Psoas muscle (tissue), 8 donors: ENCODE results near the gene RAVER1. TPM values are rescaled to one million over a fixed set of nuclear protein-coding genes. Genes with fewer than 3 reads are reported as not detected.

Source experiments
- ATAC-seq, 4 donors: fragments of 200-7000 bp; cut with Tn5 transposase; one replicate each; pipeline ENCODE4 v1.9.1; 2020; ENCODE audit warnings: moderate library complexity in 3 of 4, mild to moderate bottlenecking in 2 of 4
- DNase-seq, 2 donors: peaks; one replicate each; pipeline ENCODE4 v3.0.0-alpha.2; 2020
- H3K27ac ChIP-seq: fragments of 200-600 bp; one replicate; pipeline ENCODE4 v1.8.0; 2022
- H3K27me3 ChIP-seq, 3 donors: fragments of 200-600 bp in 1 of 3; one replicate each; pipeline versions ENCODE4 v1.6.1 to v1.8.0; 2013 to 2022; ENCODE audit warnings: low read length in 2 of 3, mild to moderate bottlenecking in 2 of 3, moderate library complexity in 1 of 3; ENCODE audit not compliant: insufficient read depth in 3 of 3
- H3K36me3 ChIP-seq, 2 donors: fragments of 200-600 bp in 1 of 2; one replicate each; pipeline versions ENCODE4 v1.6.1 to v1.8.0; 2013 to 2022; ENCODE audit warnings: low read depth in 1 of 2, mild to moderate bottlenecking in 1 of 2, moderate library complexity in 1 of 2; ENCODE audit not compliant: insufficient read depth in 1 of 2
- H3K4me1 ChIP-seq: fragments of 200-600 bp; one replicate; pipeline ENCODE4 v1.8.0; 2022
- H3K4me3 ChIP-seq: fragments of 200-600 bp; one replicate; pipeline ENCODE4 v1.8.0; 2022; ENCODE audit warnings: mild to moderate bottlenecking
- H3K9me3 ChIP-seq: fragments of 200-600 bp; one replicate; pipeline ENCODE4 v1.8.0; 2022
- CTCF ChIP-seq: fragments of 200-600 bp; IDR thresholded peaks from one replicate; pipeline ENCODE4 v1.8.0; 2022; ENCODE audit warnings: antibody characterized with exemption
- WGBS, 3 donors: extraction: QIAGEN DNeasy Blood & Tissue Kit; methylation state at CpG; one replicate each; pipeline versions ENCODE4 v1.1.6 to v1.1.7; 2013; 5-methylcytosine and 5-hydroxymethylcytosine counted together
- intact Hi-C, 2 donors: fragments of 100-400 bp; cut with DNase I; formaldehyde crosslinking; loops; one replicate each; pipeline versions ENCODE4 v1.11.0 to v1.14.2; 2022
- polyA plus RNA-seq, 3 donors: library from polyadenylated mRNA; stranded (reverse); fragments of 200-250 nt; gene quantifications; one replicate each; pipeline ENCODE4 v1.2.3, GENCODE V29; 2013
- total RNA-seq, 4 donors: library from RNA; stranded (reverse); fragmentation: NEBNext Ultra II Directional in 2 of 4; extraction: Animal tissue kit (Norgen Biotek cat#: 25700) in 2 of 4; gene quantifications; one replicate each; pipeline versions ENCODE4 v1.2.1 to v1.2.4, GENCODE V29; 2021 to 2023
- donor health status: healthy with polysubstance abuse.
- donor health status: DM: no; HTN: no; CAD: no; lungs with moderate emphysema.
- donor health status: Bipolar disorder and iron deficiency.
- donor health status: healthy.
- donor health status: DM: yes; HTN: yes; CAD: no.
- donor health status: DM: no; HTN: no; CAD: no.
- donor health status: DM: no; HTN: no; CAD: no.
- donor health status: DM: yes; HTN: yes; CAD: no.

The RAVER1 gene
- total and polyA plus RNA-seq, 7 donors: 4.3 to 11.2 (median 8.2) TPM

GRCh38 chr19:10356431-10356830 is 23.1 kb upstream of the RAVER1 start:
- DNase-seq (no peak), ATAC-seq (no peak)
- intact Hi-C loops: no loop called here
- Histone ChIP-seq H3K9me3 (no peaks in the 10 kb centered on the region), H3K36me3 (peaks cover 7 to 79% of the 10 kb centered on the region in 2 donors), H3K27ac (no peak overlapping the region), H3K4me1 (no peaks in the 10 kb centered on the region), H3K27me3 (no peaks in the 10 kb centered on the region), H3K4me3 (no peak overlapping the region)
- no peak for TF ChIP-seq CTCF
- WGBS, 3 donors: 93 to 99% (median 94%) methylated on average over 12 of the region's 12 CpGs

GRCh38 chr19:10353793-10354391 is 20.6 kb upstream of the RAVER1 start:
- peak; percentile 62 to 85 for DNase-seq
- intact Hi-C loops: no loop called here
- Histone ChIP-seq H3K4me1 (no peaks in the 10 kb centered on the region), H3K27me3 (no peaks in the 10 kb centered on the region), H3K27ac (no peak overlapping the region), H3K36me3 (peaks cover 4 to 88% of the 10 kb centered on the region in 2 donors), H3K9me3 (no peaks in the 10 kb centered on the region), H3K4me3 (peak overlapping the region; percentile 18)
- ATAC-seq: peak; percentile 40 to 79 (median 68)
- 79 to 83% (median 79%) methylated on average over 32 of the region's 32 CpGs for WGBS, 3 donors
- TF ChIP-seq CTCF: no peak

- Histone ChIP-seq H3K27ac (peak overlapping the region; percentile 46), H3K9me3 (no peaks in the 10 kb centered on the region), H3K36me3 (peaks cover 4 to 80% of the 10 kb centered on the region in 2 donors), H3K27me3 (no peaks in the 10 kb centered on the region), H3K4me3 (peak overlapping the region; percentile 18), H3K4me1 (no peaks in the 10 kb centered on the region)
- peak; percentile 70 to 88 for DNase-seq
- peak; percentile 42 to 73 (median 54) for ATAC-seq
- intact Hi-C loops: no loop called here
- 58 to 69% (median 63%) methylated on average over 55 to 63 of the region's 63 CpGs for WGBS, 3 donors
- no peak for TF ChIP-seq CTCF
Observed at GRCh38 chr19:10352764-10353671, 19.7 kb upstream of the RAVER1 start.

GRCh38 chr19:10346509-10346908 is 13.2 kb upstream of the RAVER1 start:
- no peak overlapping the region for H3K27ac ChIP-seq
- H3K9me3 ChIP-seq: no peaks in the 10 kb centered on the region
- TF ChIP-seq CTCF: no peak
- no peaks in the 10 kb centered on the region for H3K4me1 ChIP-seq
- 73 to 80% (median 77%) methylated on average over 10 of the region's 10 CpGs for WGBS, 3 donors
- DNase-seq: no peak
- no peaks in the 10 kb centered on the region for H3K27me3 ChIP-seq
- no peak overlapping the region for H3K4me3 ChIP-seq
- ATAC-seq: peak in 1 of 4 donors; percentile 46
- intact Hi-C loops: no loop called here
- H3K36me3 ChIP-seq: peaks cover 4 to 23% of the 10 kb centered on the region in 2 donors
